ENCODE data around the gene ARCN1. TPM values are rescaled to one million over a fixed set of nuclear protein-coding genes. Genes with fewer than 3 reads are reported as not detected.

ARCN1 gene
- total RNA-seq, 1 donor from 2014 or later: 122 TPM

GRCh38 chr11:118628031-118628430, 55.8 kb downstream of the ARCN1 start:
- Histone ChIP-seq H3K36me3 (peaks cover 64% of the 10 kb centered on the region), H3K27me3 (ENCODE audit: low read depth) (no peaks in the 10 kb centered on the region), H3K27ac (no peak overlapping the region), H3K4me1 (peaks cover 53% of the 10 kb centered on the region), H3K4me3 (no peak overlapping the region), H3K9me3 (no peaks in the 10 kb centered on the region)
- intact Hi-C loops (cut with DNase I): no loop called here
- DNase-seq (no peak), ATAC-seq (no peak)
- TF ChIP-seq CTCF (IDR thresholded peaks at IDR 0.05): no peak

GRCh38 chr11:118628432-118628831, 56.2 kb downstream of the ARCN1 start:
- Histone ChIP-seq H3K36me3 (peaks cover 64% of the 10 kb centered on the region), H3K4me1 (peaks cover 53% of the 10 kb centered on the region), H3K4me3 (no peak overlapping the region), H3K9me3 (no peaks in the 10 kb centered on the region), H3K27ac (no peak overlapping the region), H3K27me3 (ENCODE audit: low read depth) (no peaks in the 10 kb centered on the region)
- intact Hi-C loops (cut with DNase I): no loop called here
- TF ChIP-seq CTCF (IDR thresholded peaks at IDR 0.05): no peak
- ATAC-seq (no peak), DNase-seq (no peak)

- H3K9me3 ChIP-seq: no peaks in the 10 kb centered on the region
- no peak for ATAC-seq
- H3K4me1 ChIP-seq: peaks cover 58% of the 10 kb centered on the region
- intact Hi-C loops (cut with DNase I): no loop called here
- no peak overlapping the region for H3K4me3 ChIP-seq
- H3K27ac ChIP-seq: no peak overlapping the region
- no peak for TF ChIP-seq CTCF (IDR thresholded peaks at IDR 0.05)
- H3K36me3 ChIP-seq: peaks cover 64% of the 10 kb centered on the region
- DNase-seq: no peak
- no peaks in the 10 kb centered on the region for H3K27me3 ChIP-seq (ENCODE audit: low read depth)
Measured at GRCh38 chr11:118628861-118629549, 56.8 kb downstream of the ARCN1 start.

GRCh38 chr11:118629761-118630661, 57.8 kb downstream of the ARCN1 start:
- Histone ChIP-seq H3K9me3 (no peaks in the 10 kb centered on the region), H3K36me3 (peaks cover 61% of the 10 kb centered on the region), H3K27ac (peak overlapping the region; percentile 56), H3K27me3 (ENCODE audit: low read depth) (no peaks in the 10 kb centered on the region), H3K4me3 (no peak overlapping the region), H3K4me1 (peaks cover 62% of the 10 kb centered on the region)
- DNase-seq (peak; percentile 78), ATAC-seq (peak; percentile 68 to 80)
- TF ChIP-seq CTCF (IDR thresholded peaks at IDR 0.05): no peak
- intact Hi-C loops (cut with DNase I): no loop called here

GRCh38 chr11:118631142-118631909, 59.1 kb downstream of the ARCN1 start:
- no peaks in the 10 kb centered on the region for H3K9me3 ChIP-seq
- H3K27me3 ChIP-seq (ENCODE audit: low read depth): no peaks in the 10 kb centered on the region
- intact Hi-C loops (cut with DNase I): no loop called here
- no peak for DNase-seq
- no peak for ATAC-seq
- H3K36me3 ChIP-seq: peaks cover 60% of the 10 kb centered on the region
- no peak for TF ChIP-seq CTCF (IDR thresholded peaks at IDR 0.05)
- no peak overlapping the region for H3K4me3 ChIP-seq
- no peak overlapping the region for H3K27ac ChIP-seq
- H3K4me1 ChIP-seq: peaks cover 65% of the 10 kb centered on the region
